ENCODE data around the gene NPHS2.

NPHS2 gene

DNA sequence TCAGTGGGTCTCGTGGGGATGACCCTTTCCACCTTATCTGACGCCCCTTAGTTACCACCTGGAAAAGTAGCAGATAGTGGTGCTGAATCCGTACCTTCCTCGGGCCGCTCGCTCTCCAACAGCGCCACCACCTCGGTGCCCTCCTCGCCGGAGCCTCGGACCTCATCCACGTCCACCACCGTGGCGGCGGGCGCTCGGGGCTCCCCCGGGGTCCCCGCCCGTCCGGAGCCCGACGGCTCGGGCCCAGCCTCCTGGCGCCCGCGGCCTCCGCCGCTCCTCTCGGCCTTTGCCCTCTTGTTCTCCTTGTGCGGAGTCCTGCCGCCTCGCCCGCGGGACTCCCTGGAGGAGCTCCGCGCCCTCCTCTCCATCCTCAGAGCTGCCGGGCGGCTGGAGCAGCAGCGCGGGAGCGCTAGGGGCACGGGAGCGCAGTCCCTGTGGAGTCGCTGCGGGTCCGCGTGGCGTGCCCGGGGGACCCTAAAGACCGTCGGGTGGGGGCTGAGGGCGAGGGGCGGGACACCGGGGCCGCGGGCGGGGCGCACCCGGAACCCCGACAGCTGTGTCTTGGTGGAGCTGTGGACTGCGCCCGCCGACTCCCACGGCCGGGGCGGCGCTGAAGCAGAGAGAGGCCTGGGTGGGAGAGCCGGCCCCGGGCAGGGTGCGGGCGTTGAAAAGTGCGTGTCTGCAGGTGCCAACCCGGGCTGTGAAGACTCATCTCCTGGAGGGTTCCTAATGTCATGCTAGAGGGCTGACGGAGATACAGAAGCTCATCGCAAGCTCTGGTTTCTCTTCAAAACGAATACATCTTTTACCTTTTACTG is at the start of gene NPHS2:
NPHS2 (minus strand) TSS at position 452 of the 818 bp plus-strand sequence; CDS start at position 368, 84 bp downstream.
- Histone ChIP-seq H3K9me3 (ENCODE audit: control insufficient read depth, insufficient read depth, low read length) (no peaks in the 10 kb centered on the region), H3K4me1 (ENCODE audit: insufficient read depth, low read length) (no peaks in the 10 kb centered on the region; the same call in 1 of the 2 replicates), H3K9ac (ENCODE audit: low read depth, low read length) (peak within 1 kb of the TSS; percentile 47), H3K36me3 (ENCODE audit: insufficient read depth, low read length) (no peaks in the 10 kb centered on the region)

DNA sequence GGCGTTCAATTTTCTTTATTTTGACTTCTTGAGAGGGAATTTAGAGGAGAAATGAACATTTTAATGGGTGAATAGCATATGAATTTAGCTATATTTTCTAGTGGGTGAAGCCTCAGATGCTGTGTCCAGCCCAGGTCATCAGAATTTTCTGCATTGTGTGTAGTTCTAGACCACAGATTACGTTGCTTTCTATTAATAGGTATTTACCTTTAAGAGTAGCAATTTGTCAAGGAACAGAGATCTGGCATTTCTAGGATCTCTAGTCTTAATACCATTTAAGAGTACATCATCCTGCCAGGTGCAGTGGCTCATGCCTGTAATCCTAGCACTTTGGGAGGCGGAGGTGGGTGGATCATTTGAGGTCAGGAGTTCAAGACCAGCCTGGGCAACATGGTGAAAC is 36.6 kb upstream of the NPHS2 start:
- Histone ChIP-seq H3K9me3 (ENCODE audit: control insufficient read depth, insufficient read depth, low read length) (no peaks in the 10 kb centered on the region), H3K4me1 (ENCODE audit: insufficient read depth, low read length) (no peaks in the 10 kb centered on the region), H3K9ac (ENCODE audit: low read depth, low read length) (no peak overlapping the region), H3K36me3 (ENCODE audit: insufficient read depth, low read length) (no peaks in the 10 kb centered on the region)

DNA sequence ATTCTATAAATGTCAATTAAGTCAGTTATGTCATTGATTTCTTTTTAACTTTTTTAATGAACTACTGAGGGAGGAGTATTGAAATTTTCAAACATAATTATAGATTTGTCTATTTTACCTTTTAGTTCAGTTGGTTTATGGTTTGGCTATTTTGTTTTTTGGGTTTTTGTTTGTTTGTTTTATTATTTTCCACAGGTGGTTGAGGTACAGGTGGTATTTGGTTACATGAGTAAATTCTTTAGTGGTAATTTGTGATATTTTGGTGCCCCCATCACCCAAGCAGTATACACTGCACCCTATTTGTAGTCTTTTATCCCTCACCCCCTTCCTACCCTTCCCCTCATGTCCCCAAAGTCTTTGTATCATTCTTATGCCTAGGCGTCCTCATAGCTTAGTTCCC is 25.3 kb upstream of the NPHS2 start:
- Histone ChIP-seq H3K9ac (ENCODE audit: low read depth, low read length) (no peak overlapping the region), H3K9me3 (ENCODE audit: control insufficient read depth, insufficient read depth, low read length) (no peaks in the 10 kb centered on the region), H3K36me3 (ENCODE audit: insufficient read depth, low read length) (no peaks in the 10 kb centered on the region), H3K4me1 (ENCODE audit: insufficient read depth, low read length) (no peaks in the 10 kb centered on the region)

DNA sequence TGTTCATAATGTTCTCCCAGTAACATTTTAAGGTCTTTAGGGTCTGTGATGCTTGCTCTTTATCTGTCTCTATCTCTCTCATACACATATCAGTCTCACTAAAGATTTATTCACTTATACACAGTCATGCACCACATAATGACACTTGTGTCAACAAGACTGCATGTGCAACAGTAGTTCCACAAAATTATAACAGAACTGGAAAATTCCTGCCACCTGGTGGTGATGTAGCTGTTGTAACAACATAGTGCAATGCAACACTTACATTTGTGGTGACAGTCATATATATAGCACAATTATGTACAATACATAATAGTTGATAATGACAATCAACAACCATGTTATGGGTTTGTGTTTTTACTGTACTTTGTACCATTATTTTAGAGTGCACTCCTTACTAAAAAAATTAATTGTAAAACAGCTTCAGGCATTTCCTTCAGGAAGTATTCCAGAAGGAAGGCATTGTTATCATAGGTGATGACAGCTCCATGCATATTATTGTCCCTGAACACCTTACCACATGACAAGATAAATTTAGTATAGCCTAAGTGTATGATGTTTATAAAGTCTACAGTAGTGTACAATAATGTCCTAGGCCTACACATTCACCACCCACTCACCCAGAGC is 24.0 kb upstream of the NPHS2 start:
- Histone ChIP-seq H3K9ac (ENCODE audit: low read depth, low read length) (no peak overlapping the region), H3K9me3 (ENCODE audit: control insufficient read depth, insufficient read depth, low read length) (no peaks in the 10 kb centered on the region), H3K4me1 (ENCODE audit: insufficient read depth, low read length) (no peaks in the 10 kb centered on the region), H3K36me3 (ENCODE audit: insufficient read depth, low read length) (no peaks in the 10 kb centered on the region)

DNA sequence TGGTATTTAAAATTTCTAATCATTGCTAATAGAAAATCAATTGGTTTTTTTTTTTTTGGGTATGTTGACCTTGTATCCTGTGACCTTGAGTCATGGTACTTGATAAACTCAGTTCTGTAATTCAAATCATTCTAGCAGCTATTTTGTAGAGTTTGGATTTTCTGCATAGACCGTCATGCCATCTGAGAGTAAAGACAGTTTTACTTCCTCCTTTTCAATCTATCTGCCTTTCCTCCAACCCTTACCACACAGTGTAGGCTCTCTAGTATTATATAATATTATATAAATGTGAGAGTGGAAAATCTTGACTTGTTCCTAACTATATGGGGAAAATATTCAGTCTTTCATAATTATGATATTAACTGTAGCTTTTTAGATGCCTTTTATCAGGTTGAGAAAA is 22.9 kb upstream of the NPHS2 start:
- no peaks in the 10 kb centered on the region for H3K9me3 ChIP-seq (ENCODE audit: control insufficient read depth, insufficient read depth, low read length)
- no peak overlapping the region for H3K9ac ChIP-seq (ENCODE audit: low read depth, low read length)
- H3K4me1 ChIP-seq (ENCODE audit: insufficient read depth, low read length), result no peaks in the 10 kb centered on the region
- no peaks in the 10 kb centered on the region for H3K36me3 ChIP-seq (ENCODE audit: insufficient read depth, low read length)

DNA sequence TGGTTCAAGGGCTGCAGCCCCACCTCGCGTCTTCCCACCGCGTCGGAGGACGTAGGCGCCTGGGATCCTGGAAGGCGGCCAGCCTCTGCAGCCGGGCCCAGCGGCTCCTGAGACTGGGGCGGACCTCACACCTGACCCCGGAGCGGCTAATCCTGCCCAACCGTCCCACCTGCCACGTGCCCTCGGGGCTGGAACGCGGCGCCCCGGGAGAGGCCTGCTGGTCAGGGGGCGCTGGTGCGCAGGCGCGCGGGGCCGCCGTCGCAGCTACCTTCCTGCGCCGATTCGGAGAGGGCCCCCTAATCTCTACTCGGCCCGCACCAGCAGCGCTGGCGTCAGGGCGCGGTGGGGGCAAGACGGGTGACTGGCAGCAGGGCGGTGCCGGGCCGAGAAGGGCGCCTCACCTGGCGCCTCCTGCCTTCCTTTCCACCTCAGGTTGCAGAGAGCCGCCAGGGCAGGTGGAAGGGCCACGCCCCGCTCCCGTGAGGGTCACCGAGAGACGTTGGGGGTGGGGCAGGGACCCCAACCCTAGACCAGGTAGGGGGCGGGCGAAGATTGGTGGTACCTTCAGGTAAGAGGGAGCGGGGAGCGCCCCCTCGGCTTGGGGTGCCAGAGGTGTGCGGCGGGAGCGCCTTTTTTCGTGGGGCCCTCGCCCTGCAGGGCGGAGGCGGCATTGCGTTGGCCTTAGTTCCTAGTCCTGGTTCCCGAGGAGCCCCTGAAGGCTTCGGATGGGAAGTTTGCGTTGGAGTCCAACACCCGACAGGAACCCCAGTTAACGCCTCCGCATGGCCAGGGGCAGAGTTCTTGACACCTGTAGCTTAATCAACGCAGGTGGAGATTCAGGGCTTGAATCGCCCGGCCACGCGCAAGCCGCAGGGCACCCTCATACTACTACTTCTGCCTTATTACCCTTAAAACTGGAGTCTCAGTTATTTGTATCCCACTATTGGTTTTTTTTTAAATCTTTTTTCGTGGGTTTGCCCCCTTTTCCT is 16.1 kb upstream of the NPHS2 start, which contains the start of gene TDRD5:
TDRD5 (plus strand) TSS at position 241 of the 989 bp plus-strand sequence. CDS start 784 bp downstream, outside the sequence.
- H3K9ac ChIP-seq (ENCODE audit: low read depth, low read length), result peak within 1 kb of the TSS; percentile 44; the same call in 1 of the 2 replicates
- H3K9me3 ChIP-seq (ENCODE audit: control insufficient read depth, insufficient read depth, low read length), result no peaks in the 10 kb centered on the region
- no peaks in the 10 kb centered on the region for H3K4me1 ChIP-seq (ENCODE audit: insufficient read depth, low read length)
- no peaks in the 10 kb centered on the region for H3K36me3 ChIP-seq (ENCODE audit: insufficient read depth, low read length)

DNA sequence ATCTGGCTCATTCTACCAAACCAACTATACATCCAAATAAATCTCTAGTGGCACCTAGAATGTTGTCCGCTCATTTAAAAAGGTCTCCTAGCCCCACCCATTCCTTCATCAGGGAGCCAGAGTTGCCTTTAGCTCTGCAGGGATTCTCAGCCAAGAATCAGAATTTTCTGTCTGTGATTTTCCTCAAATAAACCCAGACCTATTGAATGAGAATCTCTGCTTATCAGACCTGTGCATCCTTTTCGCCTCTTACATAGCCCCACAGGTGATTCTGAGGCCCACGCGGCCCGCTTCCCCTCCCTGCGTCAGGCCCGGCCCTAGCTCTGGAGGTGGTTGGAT is 15.5 kb upstream of the NPHS2 start:
- Histone ChIP-seq H3K9ac (ENCODE audit: low read depth, low read length) (peak overlapping the region; percentile 44; the same call in 1 of the 2 replicates), H3K9me3 (ENCODE audit: control insufficient read depth, insufficient read depth, low read length) (no peaks in the 10 kb centered on the region), H3K4me1 (ENCODE audit: insufficient read depth, low read length) (no peaks in the 10 kb centered on the region), H3K36me3 (ENCODE audit: insufficient read depth, low read length) (no peaks in the 10 kb centered on the region)

DNA sequence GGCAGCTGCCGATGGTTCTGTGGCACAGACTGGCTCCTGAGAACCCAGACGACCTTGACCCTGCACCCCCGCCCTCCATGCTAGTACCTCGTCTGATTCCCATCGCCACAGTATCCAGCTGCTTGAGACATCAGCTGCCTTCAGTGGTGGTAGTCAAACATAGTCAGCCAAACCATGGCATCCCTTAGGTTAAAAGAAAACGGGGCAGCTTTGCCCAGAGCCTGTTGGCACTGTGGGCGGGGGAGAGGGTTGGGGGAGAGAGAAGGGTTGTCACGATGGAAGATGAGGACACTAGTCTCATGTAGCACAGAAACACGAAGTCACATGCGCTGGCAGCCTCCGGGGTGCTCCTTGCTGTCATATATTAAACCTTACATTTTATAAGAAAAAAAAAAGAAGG is 14.9 kb upstream of the NPHS2 start:
- Histone ChIP-seq H3K4me1 (ENCODE audit: insufficient read depth, low read length) (no peaks in the 10 kb centered on the region; the same call in 1 of the 2 replicates), H3K36me3 (ENCODE audit: insufficient read depth, low read length) (no peaks in the 10 kb centered on the region), H3K9me3 (ENCODE audit: control insufficient read depth, insufficient read depth, low read length) (no peaks in the 10 kb centered on the region), H3K9ac (ENCODE audit: low read depth, low read length) (no peak overlapping the region)

DNA sequence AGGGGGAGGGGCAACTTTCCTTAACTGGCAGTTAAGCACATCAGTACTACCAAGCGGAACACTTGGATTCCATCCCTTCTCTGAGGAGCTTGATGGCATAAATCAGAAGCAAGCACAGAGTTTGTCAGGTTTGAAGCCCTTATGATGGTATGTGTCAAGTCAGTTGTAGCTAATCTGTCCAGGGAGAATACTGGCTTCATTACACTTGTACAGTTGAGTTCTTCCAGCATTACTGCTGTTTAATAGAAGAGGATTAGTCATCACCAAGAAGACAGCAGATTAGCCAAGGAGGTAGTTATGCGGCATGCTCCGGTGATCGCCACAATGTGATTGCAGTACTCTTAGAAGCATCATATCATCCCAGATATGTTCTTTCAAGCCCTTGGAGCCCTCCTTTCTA is 13.8 kb upstream of the NPHS2 start:
- H3K9me3 ChIP-seq (ENCODE audit: control insufficient read depth, insufficient read depth, low read length), result no peaks in the 10 kb centered on the region
- no peaks in the 10 kb centered on the region for H3K36me3 ChIP-seq (ENCODE audit: insufficient read depth, low read length)
- H3K4me1 ChIP-seq (ENCODE audit: insufficient read depth, low read length), result no peaks in the 10 kb centered on the region; the same call in 1 of the 2 replicates

DNA sequence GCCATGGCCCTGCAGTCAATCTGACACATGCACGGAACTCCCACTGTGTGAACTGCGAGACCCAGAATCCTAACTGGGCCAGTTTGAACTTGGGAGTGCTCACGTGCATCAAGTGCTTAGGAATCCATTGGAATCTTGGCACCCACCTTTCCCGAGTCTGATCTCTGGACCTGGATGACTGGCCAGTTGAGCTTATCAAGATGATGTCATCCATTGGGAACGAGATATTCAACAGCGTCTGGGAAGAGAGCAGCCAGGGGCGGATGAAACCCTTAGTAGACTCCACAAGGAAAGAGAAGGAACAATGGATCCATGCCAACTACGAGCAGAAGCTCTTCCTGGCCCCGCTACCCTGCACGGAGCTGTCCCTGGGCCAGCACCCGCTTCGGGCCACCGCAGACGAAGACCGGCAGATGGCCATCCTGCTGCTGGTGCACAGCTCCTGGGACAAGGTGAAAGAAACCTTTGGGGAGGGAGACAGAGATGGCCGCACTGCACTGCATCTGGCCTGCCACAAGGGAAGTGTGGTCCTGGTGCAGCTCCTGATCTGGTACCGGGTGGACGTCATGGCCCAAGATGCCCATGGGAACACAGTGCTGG is 12.8 kb upstream of the NPHS2 start:
- peaks cover 4% of the 10 kb centered on the region for H3K4me1 ChIP-seq (ENCODE audit: insufficient read depth, low read length)
- H3K36me3 ChIP-seq (ENCODE audit: insufficient read depth, low read length), result no peaks in the 10 kb centered on the region
- H3K9ac ChIP-seq (ENCODE audit: low read depth, low read length), result no peak overlapping the region
- H3K9me3 ChIP-seq (ENCODE audit: control insufficient read depth, insufficient read depth, low read length), result no peaks in the 10 kb centered on the region

More for the DNA sequence above, 13.8 kb upstream of the NPHS2 start:
- H3K9ac ChIP-seq (ENCODE audit: low read depth, low read length), result no peak overlapping the region

DNA sequence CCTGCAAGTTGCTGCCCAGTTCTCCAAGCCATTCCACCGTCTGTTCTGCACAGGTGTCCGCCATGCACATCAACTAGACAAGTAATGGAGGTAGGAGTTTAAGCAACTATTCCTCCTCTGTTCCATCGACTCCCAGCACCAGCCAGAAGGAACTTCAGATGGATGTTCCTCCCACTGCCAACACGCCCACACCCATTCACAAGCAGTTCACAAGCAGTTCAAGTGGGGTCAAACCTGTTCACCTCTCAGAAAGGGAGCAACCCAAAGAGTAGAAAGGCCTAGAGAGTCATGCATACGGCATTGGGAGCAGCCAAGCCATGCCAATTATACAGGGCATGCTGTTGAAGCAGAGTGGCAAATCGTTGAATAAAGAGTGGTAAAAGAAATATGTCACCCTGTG is 11.6 kb upstream of the NPHS2 start:
- H3K9me3 ChIP-seq (ENCODE audit: control insufficient read depth, insufficient read depth, low read length), result no peaks in the 10 kb centered on the region
- no peak overlapping the region for H3K9ac ChIP-seq (ENCODE audit: low read depth, low read length)
- H3K4me1 ChIP-seq (ENCODE audit: insufficient read depth, low read length), result peaks cover 9% of the 10 kb centered on the region

DNA sequence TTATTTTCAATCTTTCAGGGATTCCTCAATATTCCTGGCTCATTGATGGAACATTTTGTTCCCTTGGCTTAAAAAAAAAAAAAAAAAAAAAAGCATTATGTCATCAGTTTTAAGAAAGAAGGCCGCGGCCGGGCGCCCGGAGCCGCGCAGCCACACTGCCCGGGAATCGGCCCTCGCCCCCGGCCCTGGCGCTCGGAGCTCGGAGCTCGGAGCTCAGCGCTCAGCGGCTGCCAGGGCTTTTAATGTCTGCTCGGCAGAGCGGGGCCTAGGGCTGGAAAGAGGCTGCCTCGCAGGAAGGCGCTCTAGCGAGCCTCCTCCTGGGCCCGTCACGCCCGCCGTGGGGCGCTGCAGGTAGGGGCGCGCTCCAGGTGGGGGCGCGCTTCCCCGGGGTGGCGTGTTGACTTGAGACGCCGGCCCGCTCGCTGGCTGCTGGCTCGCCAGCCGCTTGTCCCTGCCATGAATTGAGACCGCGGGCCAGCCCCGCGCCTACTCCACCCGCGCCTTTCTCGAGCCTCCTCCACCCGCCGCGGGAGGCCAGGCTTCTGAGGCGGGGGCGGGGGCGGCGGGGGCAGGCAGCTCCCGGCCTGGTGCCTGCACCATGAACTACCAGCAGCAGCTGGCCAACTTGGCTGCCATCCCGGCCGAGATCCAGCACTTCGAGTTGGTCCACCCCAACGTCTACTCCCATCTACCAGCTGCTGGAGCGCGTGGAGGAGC is 10.5 kb upstream of the NPHS2 start:
- Histone ChIP-seq H3K9ac (ENCODE audit: low read depth, low read length) (peak overlapping the region; percentile 49; the same call in 1 of the 2 replicates), H3K36me3 (ENCODE audit: insufficient read depth, low read length) (no peaks in the 10 kb centered on the region), H3K9me3 (ENCODE audit: control insufficient read depth, insufficient read depth, low read length) (no peaks in the 10 kb centered on the region), H3K4me1 (ENCODE audit: insufficient read depth, low read length) (peaks cover 9% of the 10 kb centered on the region)

More for the DNA sequence above, 11.6 kb upstream of the NPHS2 start:
- no peaks in the 10 kb centered on the region for H3K36me3 ChIP-seq (ENCODE audit: insufficient read depth, low read length)

DNA sequence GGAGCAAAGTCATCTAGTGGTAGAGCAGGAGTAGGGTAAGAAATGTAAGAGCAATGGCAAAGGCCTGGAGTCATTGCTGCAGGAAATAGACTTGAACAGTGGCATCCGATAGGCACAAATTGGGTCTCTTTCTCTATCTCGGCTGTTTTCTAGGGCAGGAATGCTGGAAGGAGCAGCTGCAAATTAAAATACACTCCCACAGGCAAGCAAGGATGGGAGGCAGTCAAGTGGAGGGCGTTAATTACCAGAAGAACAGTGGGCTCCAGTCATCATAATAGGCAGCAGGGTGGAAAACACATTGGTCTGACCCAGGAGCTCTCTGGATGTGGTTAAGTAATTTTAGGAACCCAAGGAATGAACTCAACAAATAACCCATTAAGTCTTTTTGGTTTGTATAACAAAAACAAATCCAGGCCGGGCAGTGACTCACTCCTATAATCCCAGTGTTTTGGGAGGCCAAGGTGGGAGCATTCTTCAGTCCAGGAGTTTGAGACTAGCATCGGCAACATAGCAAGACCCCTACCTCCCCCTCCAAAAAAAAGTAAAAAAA is 8.1 kb upstream of the NPHS2 start:
- no peak overlapping the region for H3K9ac ChIP-seq (ENCODE audit: low read depth, low read length)
- no peaks in the 10 kb centered on the region for H3K36me3 ChIP-seq (ENCODE audit: insufficient read depth, low read length)
- no peaks in the 10 kb centered on the region for H3K9me3 ChIP-seq (ENCODE audit: control insufficient read depth, insufficient read depth, low read length)
- peaks cover 9% of the 10 kb centered on the region for H3K4me1 ChIP-seq (ENCODE audit: insufficient read depth, low read length)
